HepG2 (cell line): ENCODE data around the gene PPCDC.

ENCODE experiments used
- CHD4 ChIP-seq: fragments of 200-600 bp; sonication (generic); IDR thresholded peaks from 2 replicates; pipeline ENCODE4 v1.7.0; 2017; ENCODE audit warnings: mild to moderate bottlenecking, low read length, borderline replicate concordance
- EZH2 ChIP-seq: conservative IDR thresholded peaks from 2 replicates; pipeline ENCODE4 v1.6.1; 2012; ENCODE audit warnings: mild to moderate bottlenecking, low read depth, low read length, moderate library complexity
- HMGXB4 ChIP-seq, 2 experiments: sonication (generic) in 1 of 2; formaldehyde crosslinking in 1 of 2; IDR thresholded peaks; 2 replicates each; pipeline versions ENCODE4 v1.4.0 to v1.6.1; 2018 to 2020; ENCODE audit warnings: missing genetic modification reagents in 2 of 2, borderline replicate concordance in 1 of 2, low read depth in 1 of 2, mild to moderate bottlenecking in 1 of 2, missing biosample characterization in 1 of 2
- POLR2AphosphoS5 ChIP-seq: IDR thresholded peaks from 2 replicates; pipeline ENCODE4 v1.6.1; 2012; ENCODE audit warnings: low read depth, low read length
- PRPF4 ChIP-seq: fragments of 200-400 bp; formaldehyde crosslinking; IDR thresholded peaks from 2 replicates; pipeline ENCODE4 v1.6.1; 2016; ENCODE audit warnings: low read length, low read depth; ENCODE audit not compliant: poor library complexity, severe bottlenecking
- RXRA ChIP-seq: sonication (generic); formaldehyde crosslinking; IDR thresholded peaks from 2 replicates; pipeline ENCODE4 v1.5.1; 2020; ENCODE audit warnings: missing genetic modification reagents
- THAP11 ChIP-seq: IDR thresholded peaks from 2 replicates; pipeline ENCODE4 v1.6.1; 2016; ENCODE audit warnings: missing biosample characterization, missing genetic modification reagents
- ZFP62 ChIP-seq: sonication (generic); formaldehyde crosslinking; IDR thresholded peaks from 2 replicates; pipeline ENCODE4 v1.4.0; 2020; ENCODE audit warnings: missing genetic modification reagents
- ZNF703 ChIP-seq: sonication (generic); formaldehyde crosslinking; IDR thresholded peaks from 2 replicates; pipeline ENCODE4 v1.5.1; 2020; ENCODE audit warnings: missing genetic modification reagents, mild to moderate bottlenecking, moderate library complexity, borderline replicate concordance
- ZNF777 ChIP-seq: sonication (generic); formaldehyde crosslinking; IDR thresholded peaks from 2 replicates; pipeline ENCODE4 v1.4.0; 2020; ENCODE audit warnings: missing genetic modification reagents
- TF ChIP-seq, protein P1 (sequence below): sonication (generic); formaldehyde crosslinking; IDR thresholded peaks from 2 replicates; pipeline ENCODE4 v1.5.0; 2020; ENCODE audit warnings: mild to moderate bottlenecking, missing genetic modification reagents, moderate library complexity
- TF ChIP-seq, protein P2 (sequence below): IDR thresholded peaks from 2 replicates; pipeline ENCODE4 v1.6.1; 2016; ENCODE audit warnings: low read depth, borderline replicate concordance
- TF ChIP-seq, protein P3 (sequence below): sonication (generic); formaldehyde crosslinking; IDR thresholded peaks from 2 replicates; pipeline ENCODE4 v1.5.0; 2020; ENCODE audit warnings: missing genetic modification reagents

GRCh38 chr15:75030424-75030823 lies 7.0 kb downstream of the PPCDC start:
- TF ChIP-seq PRPF4 = no peak
- no peak for TF ChIP-seq ZFP62 (CRISPR knock-in tag)
- TF ChIP-seq, protein P1, sequence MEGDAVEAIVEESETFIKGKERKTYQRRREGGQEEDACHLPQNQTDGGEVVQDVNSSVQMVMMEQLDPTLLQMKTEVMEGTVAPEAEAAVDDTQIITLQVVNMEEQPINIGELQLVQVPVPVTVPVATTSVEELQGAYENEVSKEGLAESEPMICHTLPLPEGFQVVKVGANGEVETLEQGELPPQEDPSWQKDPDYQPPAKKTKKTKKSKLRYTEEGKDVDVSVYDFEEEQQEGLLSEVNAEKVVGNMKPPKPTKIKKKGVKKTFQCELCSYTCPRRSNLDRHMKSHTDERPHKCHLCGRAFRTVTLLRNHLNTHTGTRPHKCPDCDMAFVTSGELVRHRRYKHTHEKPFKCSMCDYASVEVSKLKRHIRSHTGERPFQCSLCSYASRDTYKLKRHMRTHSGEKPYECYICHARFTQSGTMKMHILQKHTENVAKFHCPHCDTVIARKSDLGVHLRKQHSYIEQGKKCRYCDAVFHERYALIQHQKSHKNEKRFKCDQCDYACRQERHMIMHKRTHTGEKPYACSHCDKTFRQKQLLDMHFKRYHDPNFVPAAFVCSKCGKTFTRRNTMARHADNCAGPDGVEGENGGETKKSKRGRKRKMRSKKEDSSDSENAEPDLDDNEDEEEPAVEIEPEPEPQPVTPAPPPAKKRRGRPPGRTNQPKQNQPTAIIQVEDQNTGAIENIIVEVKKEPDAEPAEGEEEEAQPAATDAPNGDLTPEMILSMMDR (CRISPR knock-in tag) = no peak; the same call in 1 of the 2 replicates
- TF ChIP-seq ZNF777 (CRISPR knock-in tag) = no peak
- no peak for TF ChIP-seq ZNF703 (CRISPR knock-in tag)
- TF ChIP-seq, protein P2, sequence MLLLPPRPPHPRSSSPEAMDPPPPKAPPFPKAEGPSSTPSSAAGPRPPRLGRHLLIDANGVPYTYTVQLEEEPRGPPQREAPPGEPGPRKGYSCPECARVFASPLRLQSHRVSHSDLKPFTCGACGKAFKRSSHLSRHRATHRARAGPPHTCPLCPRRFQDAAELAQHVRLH (CRISPR knock-in tag) = no peak
- no peak for TF ChIP-seq HMGXB4 (CRISPR knock-in tag; IDR thresholded peaks at IDR 0.05; ENCODE audit: borderline replicate concordance in 1 of 2, low read depth in 1 of 2)
- no peak for TF ChIP-seq EZH2
- TF ChIP-seq CHD4 = no peak
- TF ChIP-seq, protein P3, sequence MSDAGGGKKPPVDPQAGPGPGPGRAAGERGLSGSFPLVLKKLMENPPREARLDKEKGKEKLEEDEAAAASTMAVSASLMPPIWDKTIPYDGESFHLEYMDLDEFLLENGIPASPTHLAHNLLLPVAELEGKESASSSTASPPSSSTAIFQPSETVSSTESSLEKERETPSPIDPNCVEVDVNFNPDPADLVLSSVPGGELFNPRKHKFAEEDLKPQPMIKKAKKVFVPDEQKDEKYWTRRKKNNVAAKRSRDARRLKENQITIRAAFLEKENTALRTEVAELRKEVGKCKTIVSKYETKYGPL (CRISPR knock-in tag) = no peak
- no peak for TF ChIP-seq THAP11 (CRISPR knock-in tag)
- no peak for TF ChIP-seq POLR2AphosphoS5
- no peak for TF ChIP-seq RXRA (CRISPR knock-in tag)
